DMS53 (cell line): Measurements from ENCODE around the gene SRA1.

Source experiments
- DNase-seq: peaks from one replicate; lab custom pipeline; 2025; lab: John Stamatoyannopoulos, UW

Gene SRA1

GRCh38 chr5:140550147-140551079 is 6.9 kb downstream of the SRA1 start:
- DNase-seq: no peak

- DNase-seq: peak; percentile 69
These were observed 7.8 kb downstream of the SRA1 start for GRCh38 chr5:140549237-140550144.

- DNase-seq: no peak
These were observed 8.5 kb downstream of the SRA1 start for GRCh38 chr5:140548791-140549190.

- DNase-seq: no peak
These were observed 9.0 kb downstream of the SRA1 start for GRCh38 chr5:140548300-140548688.

GRCh38 chr5:140547508-140548299 is 9.6 kb downstream of the SRA1 start, which contains the start of gene EIF4EBP3:
TSS of gene EIF4EBP3 (plus strand) at chr5:140547662. CDS start at chr5:140547738, 76 bp downstream.
- DNase-seq: peak; percentile 99

GRCh38 chr5:140546851-140547507 is 10.3 kb downstream of the SRA1 start:
- DNase-seq: peak; percentile 60

GRCh38 chr5:140545606-140546005 is 11.7 kb downstream of the SRA1 start:
- no peak for DNase-seq

- DNase-seq: no peak
These were observed 12.3 kb downstream of the SRA1 start for GRCh38 chr5:140544986-140545385.

GRCh38 chr5:140542972-140543371 is 14.3 kb downstream of the SRA1 start:
- no peak for DNase-seq

- DNase-seq: no peak
These were observed 17.0 kb downstream of the SRA1 start for GRCh38 chr5:140540227-140540626.

GRCh38 chr5:140524003-140524402 is 33.3 kb downstream of the SRA1 start:
- DNase-seq: no peak

- no peak for DNase-seq
These were observed 44.1 kb downstream of the SRA1 start for GRCh38 chr5:140513124-140513523.

GRCh38 chr5:140509898-140510297 is 47.4 kb downstream of the SRA1 start:
- DNase-seq: no peak

- DNase-seq: no peak
These were observed 54.4 kb downstream of the SRA1 start for GRCh38 chr5:140502834-140503233.
